Pancreas (tissue), 10 donors: Measurements from ENCODE around the gene RANGAP1. TPM values are rescaled to one million over a fixed set of nuclear protein-coding genes. Genes with fewer than 3 reads are reported as not detected.
A peak's percentile ranks its signal among the peaks of the same experiment; 100 is the strongest.

Experiments used
- ATAC-seq, 4 donors: fragments of 200-7000 bp; cut with Tn5 transposase; one replicate each; pipeline versions ENCODE4 v1.8.0 to v1.9.1; 2020; ENCODE audit warnings: mild to moderate bottlenecking in 4 of 4, moderate library complexity in 4 of 4
- DNase-seq, 6 donors: peaks; one replicate each; pipeline ENCODE4 v3.0.0-alpha.2; 2020
- FAIRE-seq: peaks from 2 replicates; lab custom pipeline; 2012; peaks lifted over from hg19 to GRCh38; lab: Jason Lieb, UNC
- H3K27ac ChIP-seq, 4 donors: fragments of 200-600 bp; sonication (generic); 1 replicate in 3 of 4; 2 replicates in 1 of 4; pipeline versions ENCODE4 v1.5.0 to v1.8.0; 2020
- H3K27me3 ChIP-seq, 4 donors: fragments of 200-600 bp; one replicate each; pipeline ENCODE4 v1.8.0; 2021
- H3K36me3 ChIP-seq, 3 donors: fragments of 200-600 bp; sonication (generic) in 1 of 3; one replicate each; pipeline versions ENCODE4 v1.5.0 to v1.8.0; 2020 to 2021
- H3K4me1 ChIP-seq, 3 donors: fragments of 200-600 bp; one replicate each; pipeline ENCODE4 v1.8.0; 2021
- H3K4me3 ChIP-seq, 4 donors: fragments of 200-600 bp; sonication (generic) in 2 of 4; one replicate each; pipeline versions ENCODE4 v1.5.0 to v1.8.0; 2020 to 2021
- H3K9me3 ChIP-seq, 4 donors: fragments of 200-600 bp; one replicate each; pipeline ENCODE4 v1.8.0; 2021
- CTCF ChIP-seq, 4 donors: fragments of 200-600 bp; sonication (generic) in 3 of 4; IDR thresholded peaks; one replicate each; pipeline versions ENCODE4 v1.5.0 to v1.8.0; 2021; ENCODE audit warnings: antibody characterized with exemption in 4 of 4
- WGBS, 2 donors: extraction: QIAGEN DNeasy Blood & Tissue Kit; methylation state at CpG; one replicate each; pipeline ENCODE4 v1.1.7; 2013; 5-methylcytosine and 5-hydroxymethylcytosine counted together
- intact Hi-C, 3 donors: fragments of 100-400 bp; cut with DNase I; formaldehyde crosslinking; loops; one replicate each; pipeline versions ENCODE4 v1.11.1 to v1.14.2; 2022
- microRNA-seq, 2 donors: library from miRNA; unstranded; fragments of <30 nt; microRNA quantifications; one replicate each; pipeline versions ENCODE4 to v1.1.0, GENCODE V29; 2019 to 2020
- polyA plus RNA-seq, 2 donors: library from polyadenylated mRNA; stranded (reverse); fragments of 200-250 nt; gene quantifications; one replicate each; pipeline ENCODE4 v1.2.3, GENCODE V29; 2013
- total RNA-seq, 6 donors: library from RNA; stranded (reverse); fragmentation: NEBNext Ultra II Directional in 4 of 6; extraction: Animal tissue kit (Norgen Biotek cat#: 25700) in 4 of 6; gene quantifications; one replicate each; pipeline versions ENCODE4 v1.2.1 to v1.2.4, GENCODE V29; 2021 to 2023
- donor health status: healthy with polysubstance abuse.
- donor health status: DM: no; HTN: no; CAD: no; lungs with moderate emphysema.
- donor health status: DM: no; HTN: no; CAD: no.
- donor health status: control.
- donor health status: control.
- donor health status: Bipolar disorder and iron deficiency.
- donor health status: DM: yes; HTN: yes; CAD: no.
- donor health status: DM: no; HTN: no; CAD: no.
- donor health status: DM: no; HTN: no; CAD: no.
- donor health status: DM: yes; HTN: yes; CAD: no.

Gene RANGAP1
- total and polyA plus RNA-seq, 8 donors: 26.8 to 87.9 (median 32.8) TPM

GRCh38 chr22:41198027-41198580, 87.9 kb downstream of the RANGAP1 start:
- peak overlapping the region; percentile 60 to 88 (median 78) for H3K4me3 ChIP-seq
- DNase-seq (peak in 2 of 6 donors; percentile 53 to 57), ATAC-seq (peak; percentile 34 to 68 (median 50)), FAIRE-seq (peak; percentile 45)
- no peaks in the 10 kb centered on the region for H3K9me3 ChIP-seq
- intact Hi-C loops: no loop called here
- H3K36me3 ChIP-seq: no peaks in the 10 kb centered on the region
- peaks cover 0 to 8% (median 0%) of the 10 kb centered on the region in 3 donors for H3K4me1 ChIP-seq
- H3K27ac ChIP-seq: peak overlapping the region in 1 of 4 donors; percentile 57
- H3K27me3 ChIP-seq: no peaks in the 10 kb centered on the region
- WGBS, 2 donors: 1 to 3% methylated on average over 9 of the region's 9 CpGs
- no peak for TF ChIP-seq CTCF (IDR thresholded peaks at IDR 0.05)

GRCh38 chr22:41197038-41197972, 88.7 kb downstream of the RANGAP1 start:
- intact Hi-C loops: no loop called here
- Histone ChIP-seq H3K4me3 (peak overlapping the region; percentile 60 to 88 (median 78)), H3K27me3 (no peaks in the 10 kb centered on the region), H3K36me3 (no peaks in the 10 kb centered on the region), H3K27ac (peak overlapping the region in 1 of 4 donors; percentile 57), H3K4me1 (peaks cover 0 to 8% (median 0%) of the 10 kb centered on the region in 3 donors), H3K9me3 (no peaks in the 10 kb centered on the region)
- 0 to 1% methylated on average over 67 to 91 of the region's 91 CpGs for WGBS, 2 donors
- DNase-seq: peak; percentile 77 to 92 (median 84)
- no peak for FAIRE-seq
- no peak for TF ChIP-seq CTCF (IDR thresholded peaks at IDR 0.05)
- ATAC-seq: peak; percentile 93 to 95 (median 94)

Small RNA genes lying within 50 kb of the gene (microRNA-seq; reads per million reads assigned to microRNA genes)
- 0 to 0.29 reads per million in 2 donors for gene MIR6889

Other genes starting within 250 kb of the RANGAP1 start
- 10 to 100 TPM; 19.3 to 39.7 (median 24.9) TPM for gene EP300, start 193.6 kb downstream of the RANGAP1 start, total RNA-seq
- 10 to 100 TPM in 1 of 2 donors, 1 to 10 TPM in 1; 10.0 to 17.5 TPM for gene EP300, start 193.6 kb downstream of the RANGAP1 start, polyA plus RNA-seq
- 10 to 100 TPM in 2 of 6 donors, 1 to 10 TPM in 4; 7.9 to 13.2 (median 9.4) TPM for gene L3MBTL2, start 80.9 kb downstream of the RANGAP1 start, total RNA-seq
- gene L3MBTL2, start 80.9 kb downstream of the RANGAP1 start, polyA plus RNA-seq: 10 to 100 TPM; 11.9 to 15.9 TPM
- 1 to 10 TPM in 5 of 6 donors, under 1 TPM in 1; 0.95 to 3.1 (median 1.6) TPM for gene CHADL, start 45.3 kb downstream of the RANGAP1 start, total RNA-seq
- gene CHADL, start 45.3 kb downstream of the RANGAP1 start, polyA plus RNA-seq: 1 to 10 TPM; 4.5 to 4.9 TPM
- 10 to 100 TPM; 20.9 to 46.8 (median 27.0) TPM for gene ZC3H7B, start 15.3 kb upstream of the RANGAP1 start, total RNA-seq
- 10 to 100 TPM; 24.7 to 36.3 TPM for gene ZC3H7B, start 15.3 kb upstream of the RANGAP1 start, polyA plus RNA-seq
- gene TEF, start 95.8 kb upstream of the RANGAP1 start, total RNA-seq: 10 to 100 TPM in 5 of 6 donors, 1 to 10 TPM in 1; 8.3 to 19.6 (median 17.6) TPM
- gene TEF, start 95.8 kb upstream of the RANGAP1 start, polyA plus RNA-seq: 10 to 100 TPM in 1 of 2 donors, 1 to 10 TPM in 1; 8.8 to 18.7 TPM
- gene TOB2, start 160.6 kb upstream of the RANGAP1 start, total RNA-seq: 10 to 100 TPM; 11.0 to 30.5 (median 19.9) TPM
- 10 to 100 TPM; 12.6 to 15.9 TPM for gene TOB2, start 160.6 kb upstream of the RANGAP1 start, polyA plus RNA-seq
- gene PHF5A, start 182.5 kb upstream of the RANGAP1 start, total RNA-seq: 10 to 100 TPM in 5 of 6 donors, 1 to 10 TPM in 1; 8.8 to 18.6 (median 16.2) TPM
- gene PHF5A, start 182.5 kb upstream of the RANGAP1 start, polyA plus RNA-seq: 10 to 100 TPM; 22.1 to 29.7 TPM
- 10 to 100 TPM; 34.2 to 53.1 (median 40.8) TPM for gene ACO2, start 182.9 kb upstream of the RANGAP1 start, total RNA-seq
- 10 to 100 TPM; 19.2 to 33.2 TPM for gene ACO2, start 182.9 kb upstream of the RANGAP1 start, polyA plus RNA-seq